ENCODE measurements around the gene COQ2. TPM values are rescaled to one million over a fixed set of nuclear protein-coding genes. Genes with fewer than 3 reads are reported as not detected.

The COQ2 gene
- total and polyA plus RNA-seq, 7 donors, result 6.4 to 29.1 (median 12.4) TPM

DNA sequence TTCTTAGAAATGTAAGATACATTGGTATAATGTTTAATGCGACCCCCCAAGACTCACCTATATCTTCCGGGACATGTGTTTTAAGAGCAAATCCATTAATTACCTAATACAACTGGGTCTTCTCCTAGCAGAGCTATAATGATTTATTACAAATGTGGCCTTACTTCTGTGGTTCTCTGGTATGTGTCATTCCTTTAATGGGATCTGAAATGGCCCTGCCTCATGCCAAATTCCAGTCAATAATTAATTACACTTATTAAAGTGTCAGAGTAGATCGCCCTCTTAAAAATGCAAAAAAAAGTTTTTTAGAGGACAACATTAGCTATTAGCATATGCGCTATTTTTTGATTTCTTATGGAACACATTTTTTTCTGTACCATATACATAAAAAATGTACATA lies 33.1 kb upstream of the COQ2 start:
- 67 to 88% (median 70%) methylated on average over 4 of the region's 4 CpGs for WGBS, 3 donors
- Histone ChIP-seq H3K27ac (no peak overlapping the region), H3K27me3 (ENCODE audit: insufficient read depth in 3 of 3, low read length in 2 of 3) (no peaks in the 10 kb centered on the region), H3K9me3 (no peaks in the 10 kb centered on the region), H3K4me3 (no peak overlapping the region), H3K4me1 (no peaks in the 10 kb centered on the region), H3K36me3 (ENCODE audit: insufficient read depth in 1 of 2, low read depth in 1 of 2) (no peaks in the 10 kb centered on the region)
- intact Hi-C loops (cut with DNase I), result no loop called here
- DNase-seq, result no peak
- TF ChIP-seq, protein P1, sequence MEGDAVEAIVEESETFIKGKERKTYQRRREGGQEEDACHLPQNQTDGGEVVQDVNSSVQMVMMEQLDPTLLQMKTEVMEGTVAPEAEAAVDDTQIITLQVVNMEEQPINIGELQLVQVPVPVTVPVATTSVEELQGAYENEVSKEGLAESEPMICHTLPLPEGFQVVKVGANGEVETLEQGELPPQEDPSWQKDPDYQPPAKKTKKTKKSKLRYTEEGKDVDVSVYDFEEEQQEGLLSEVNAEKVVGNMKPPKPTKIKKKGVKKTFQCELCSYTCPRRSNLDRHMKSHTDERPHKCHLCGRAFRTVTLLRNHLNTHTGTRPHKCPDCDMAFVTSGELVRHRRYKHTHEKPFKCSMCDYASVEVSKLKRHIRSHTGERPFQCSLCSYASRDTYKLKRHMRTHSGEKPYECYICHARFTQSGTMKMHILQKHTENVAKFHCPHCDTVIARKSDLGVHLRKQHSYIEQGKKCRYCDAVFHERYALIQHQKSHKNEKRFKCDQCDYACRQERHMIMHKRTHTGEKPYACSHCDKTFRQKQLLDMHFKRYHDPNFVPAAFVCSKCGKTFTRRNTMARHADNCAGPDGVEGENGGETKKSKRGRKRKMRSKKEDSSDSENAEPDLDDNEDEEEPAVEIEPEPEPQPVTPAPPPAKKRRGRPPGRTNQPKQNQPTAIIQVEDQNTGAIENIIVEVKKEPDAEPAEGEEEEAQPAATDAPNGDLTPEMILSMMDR (IDR thresholded peaks at IDR 0.05), result no peak
- no peak for ATAC-seq

DNA sequence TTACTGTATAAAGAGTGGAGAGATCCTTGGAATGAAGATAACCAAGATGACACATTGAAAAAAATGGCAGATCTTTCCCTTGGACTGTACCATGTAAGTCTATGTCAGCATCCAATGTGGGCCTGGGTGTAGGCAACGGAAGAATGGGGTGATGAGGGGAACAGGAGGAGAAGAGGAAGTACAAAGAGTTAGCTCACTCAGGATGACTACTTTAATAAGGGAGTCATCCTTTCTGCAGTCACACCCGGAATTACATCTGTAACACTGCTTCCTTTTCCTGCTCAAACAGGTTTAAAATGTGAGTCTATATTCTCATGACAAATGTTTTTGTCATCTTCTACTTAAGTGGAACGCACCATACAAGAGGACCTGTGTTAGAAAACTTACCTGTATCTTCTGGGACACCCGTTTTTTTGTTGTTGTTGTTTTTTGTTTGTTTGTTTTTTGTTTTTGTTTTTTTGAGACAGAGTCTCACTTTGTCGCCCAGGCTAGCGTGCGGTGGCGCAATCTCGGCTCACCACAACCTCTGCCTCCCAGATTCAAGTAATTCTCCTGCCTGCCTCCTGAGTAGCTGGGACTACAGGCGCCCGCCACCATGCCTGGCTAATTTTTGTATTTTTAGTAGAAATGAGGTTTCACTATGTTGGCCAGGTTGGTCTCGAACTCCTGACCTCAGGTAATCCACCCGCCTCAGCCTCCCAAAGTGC lies 32.0 kb upstream of the COQ2 start:
- H3K36me3 ChIP-seq (ENCODE audit: insufficient read depth in 1 of 2, low read depth in 1 of 2), result no peaks in the 10 kb centered on the region
- intact Hi-C loops (cut with DNase I), result no loop called here
- no peak overlapping the region for H3K4me3 ChIP-seq
- DNase-seq (no peak), ATAC-seq (no peak)
- H3K4me1 ChIP-seq, result no peaks in the 10 kb centered on the region
- no peaks in the 10 kb centered on the region for H3K27me3 ChIP-seq (ENCODE audit: insufficient read depth in 3 of 3, low read length in 2 of 3)
- H3K9me3 ChIP-seq, result no peaks in the 10 kb centered on the region
- WGBS, 3 donors, result 80 to 88% (median 87%) methylated on average over 13 of the region's 13 CpGs
- TF ChIP-seq, protein P1 (IDR thresholded peaks at IDR 0.05), result no peak
- H3K27ac ChIP-seq, result no peak overlapping the region

DNA sequence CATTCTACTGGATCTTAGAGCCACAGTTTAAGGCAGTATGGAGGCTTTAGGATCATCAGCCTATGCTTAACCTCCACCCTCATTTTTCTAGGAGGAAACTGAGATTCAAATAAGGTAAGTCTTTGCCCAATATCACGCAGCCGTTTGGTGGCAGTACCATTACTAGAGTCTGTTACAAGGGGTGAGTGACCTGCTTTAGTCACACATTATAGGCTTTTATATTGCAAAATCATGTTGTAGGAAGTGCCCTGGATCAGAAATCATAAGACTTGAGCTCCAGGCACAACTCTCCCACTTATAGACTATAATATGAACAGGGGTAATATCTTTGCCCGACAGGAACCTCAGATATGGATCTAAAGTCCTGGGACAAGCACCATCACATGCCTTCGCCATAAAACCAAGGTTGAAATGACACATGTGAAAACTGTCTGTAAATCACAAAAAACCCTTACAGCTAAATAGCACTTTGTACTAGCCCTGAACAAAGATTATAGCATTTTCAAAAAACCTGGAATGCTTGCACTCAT lies 30.8 kb upstream of the COQ2 start:
- ATAC-seq (no peak), DNase-seq (no peak)
- Histone ChIP-seq H3K27me3 (ENCODE audit: insufficient read depth in 3 of 3, low read length in 2 of 3) (no peaks in the 10 kb centered on the region), H3K27ac (no peak overlapping the region), H3K9me3 (no peaks in the 10 kb centered on the region), H3K36me3 (ENCODE audit: insufficient read depth in 1 of 2, low read depth in 1 of 2) (no peaks in the 10 kb centered on the region), H3K4me3 (no peak overlapping the region), H3K4me1 (no peaks in the 10 kb centered on the region)
- TF ChIP-seq, protein P1 (IDR thresholded peaks at IDR 0.05), result no peak
- intact Hi-C loops (cut with DNase I), result no loop called here
- WGBS, 3 donors, result 79 to 89% (median 85%) methylated on average over 4 of the region's 4 CpGs

DNA sequence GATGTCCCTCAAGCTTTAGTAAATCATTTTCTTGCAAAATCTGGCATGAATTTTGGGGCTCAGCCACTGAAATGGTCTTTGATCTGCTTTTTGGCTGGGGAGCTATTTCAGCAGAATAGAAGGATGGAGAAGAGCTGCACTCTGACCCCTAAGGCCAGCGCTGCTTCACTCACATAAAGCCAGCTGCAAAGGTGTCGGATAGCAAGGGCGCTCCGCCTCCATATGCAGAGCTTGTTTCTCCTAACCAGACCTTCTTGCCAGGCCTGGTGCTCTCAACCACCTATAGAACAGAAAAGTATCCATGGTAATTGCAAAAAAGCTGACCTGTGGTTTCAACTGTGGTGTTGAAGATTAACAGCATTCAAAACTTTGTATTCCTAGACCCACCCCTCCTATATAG lies 24.1 kb upstream of the COQ2 start:
- Histone ChIP-seq H3K27me3 (ENCODE audit: insufficient read depth in 3 of 3, low read length in 2 of 3) (no peaks in the 10 kb centered on the region), H3K9me3 (no peaks in the 10 kb centered on the region), H3K36me3 (ENCODE audit: insufficient read depth in 1 of 2, low read depth in 1 of 2) (no peaks in the 10 kb centered on the region), H3K4me3 (no peak overlapping the region), H3K27ac (no peak overlapping the region), H3K4me1 (no peaks in the 10 kb centered on the region)
- no peak for DNase-seq
- 54 to 57% (median 56%) methylated on average over 4 of the region's 4 CpGs for WGBS, 3 donors
- no peak for ATAC-seq
- intact Hi-C loops (cut with DNase I), result no loop called here
- TF ChIP-seq, protein P1 (IDR thresholded peaks at IDR 0.05), result no peak

DNA sequence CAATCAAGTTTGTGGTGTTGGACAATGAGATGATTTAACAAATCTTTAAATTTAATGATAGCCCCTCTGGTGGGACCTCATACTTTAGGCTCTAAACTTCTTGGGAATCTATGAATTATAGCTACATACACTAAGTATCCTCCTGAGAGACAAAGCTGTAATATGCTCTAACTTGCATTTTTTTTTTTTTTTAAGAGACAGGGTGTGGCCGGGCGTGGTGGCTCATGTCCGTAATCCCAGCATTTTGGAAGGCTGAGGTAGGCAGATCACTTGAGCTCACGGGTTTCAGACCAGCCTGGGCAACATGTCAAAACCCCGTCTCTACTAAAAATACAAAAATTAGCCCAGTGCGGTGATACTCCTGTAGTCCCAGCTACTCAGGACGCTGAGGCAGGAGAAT lies 23.3 kb upstream of the COQ2 start:
- H3K36me3 ChIP-seq (ENCODE audit: insufficient read depth in 1 of 2, low read depth in 1 of 2), result no peaks in the 10 kb centered on the region
- 68 to 75% (median 75%) methylated on average over 7 of the region's 7 CpGs for WGBS, 3 donors
- intact Hi-C loops (cut with DNase I), result no loop called here

More for the DNA sequence above, 23.3 kb upstream of the COQ2 start:
- H3K27ac ChIP-seq, result no peak overlapping the region
- no peaks in the 10 kb centered on the region for H3K4me1 ChIP-seq
- ATAC-seq (no peak), DNase-seq (no peak)
- no peak overlapping the region for H3K4me3 ChIP-seq
- H3K27me3 ChIP-seq (ENCODE audit: insufficient read depth in 3 of 3, low read length in 2 of 3), result no peaks in the 10 kb centered on the region
- TF ChIP-seq, protein P1 (IDR thresholded peaks at IDR 0.05), result no peak
- H3K9me3 ChIP-seq, result no peaks in the 10 kb centered on the region

Data from psoas muscle (tissue), 8 donors.